GM21786 (cell line): Measurements from ENCODE around the gene RNPEP.
"Not testable (repeated sequence)": the region's sequence is repeated elsewhere in the genome, so short reads cannot be mapped to it uniquely, and the experiment has no call there.

Experiments
- ATAC-seq: cut with Tn5 transposase; IDR thresholded peaks from one replicate; pipeline ENCODE4 v1.9.1; 2021; ENCODE audit not compliant: unreplicated experiment

Gene RNPEP

DNA sequence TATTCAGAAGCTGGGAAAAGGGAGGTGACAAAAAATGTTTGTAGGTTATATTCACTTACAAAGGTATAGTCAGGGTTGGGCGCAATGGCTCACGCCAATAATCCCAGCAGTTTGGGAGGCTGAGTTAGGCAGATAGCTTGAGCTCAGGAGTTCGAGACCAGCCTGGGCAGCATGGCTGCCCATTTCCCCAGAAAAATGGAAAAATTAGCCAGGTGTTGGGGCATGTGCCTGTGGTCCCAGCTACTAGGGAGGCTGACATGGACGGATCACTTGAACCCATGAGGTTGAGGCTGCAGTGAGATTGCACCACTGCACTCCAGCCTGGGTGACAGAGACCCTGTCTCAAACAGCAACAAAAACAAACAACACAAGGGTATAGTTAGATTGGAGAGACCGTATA is 24.1 kb upstream of the RNPEP start:
- no peak for ATAC-seq

DNA sequence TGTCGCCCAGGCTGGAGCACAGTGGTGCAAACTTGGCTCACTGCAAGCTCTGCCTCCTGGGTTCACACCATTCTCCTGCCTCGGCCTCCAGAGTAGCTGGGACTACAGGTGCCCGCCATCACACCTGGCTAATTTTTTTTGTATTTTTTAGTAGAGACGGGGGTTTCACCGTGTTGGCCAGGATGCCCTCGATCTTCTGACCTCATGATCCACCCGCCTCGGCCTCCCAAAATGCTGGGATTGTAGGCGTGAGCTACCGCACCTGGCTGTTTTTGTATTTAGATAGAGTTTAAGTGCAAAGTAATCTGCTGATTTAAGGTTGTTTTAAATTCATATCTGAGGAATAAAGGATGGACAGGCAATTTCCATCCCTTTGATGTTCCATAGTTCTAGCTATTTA is 20.1 kb upstream of the RNPEP start:
- not testable (repeated sequence) for ATAC-seq

DNA sequence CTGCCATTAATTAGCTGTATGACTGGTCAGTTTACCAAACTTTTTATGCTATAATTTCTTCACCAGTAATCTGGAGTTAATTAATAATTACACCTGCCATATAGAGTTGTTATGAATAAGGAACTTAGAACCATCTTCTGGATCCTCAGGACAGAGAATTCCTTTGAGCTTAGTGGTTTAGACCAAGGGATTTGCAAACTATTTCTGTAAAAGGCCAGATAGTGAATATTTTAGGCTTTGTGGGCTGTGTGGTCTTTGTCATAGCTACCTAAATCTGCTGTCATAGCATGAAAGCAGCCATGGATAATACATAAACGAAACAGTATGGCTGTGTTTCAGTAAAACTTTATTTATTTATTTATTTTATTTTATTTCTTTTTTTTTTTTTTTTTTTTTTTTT is 18.2 kb upstream of the RNPEP start:
- ATAC-seq = no peak

DNA sequence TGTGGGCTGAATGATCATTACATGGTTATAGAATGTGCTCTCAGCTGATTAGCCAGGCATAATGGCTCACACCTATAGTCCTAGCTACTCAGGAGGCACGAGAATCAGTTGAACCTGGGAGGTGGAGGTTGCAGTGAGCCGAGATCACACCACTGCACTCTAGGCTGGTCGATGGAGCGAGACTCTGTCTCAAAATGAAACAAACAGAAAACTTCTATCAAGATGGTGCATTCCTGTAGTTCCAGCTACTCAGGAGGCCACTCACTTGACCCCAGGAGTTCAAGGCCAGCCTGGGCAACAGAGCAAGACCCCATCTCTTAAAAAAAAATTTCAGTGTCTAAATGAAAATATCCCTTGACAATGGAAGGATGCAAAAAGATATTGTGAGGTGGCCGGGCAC is 16.3 kb upstream of the RNPEP start:
- ATAC-seq = no peak

DNA sequence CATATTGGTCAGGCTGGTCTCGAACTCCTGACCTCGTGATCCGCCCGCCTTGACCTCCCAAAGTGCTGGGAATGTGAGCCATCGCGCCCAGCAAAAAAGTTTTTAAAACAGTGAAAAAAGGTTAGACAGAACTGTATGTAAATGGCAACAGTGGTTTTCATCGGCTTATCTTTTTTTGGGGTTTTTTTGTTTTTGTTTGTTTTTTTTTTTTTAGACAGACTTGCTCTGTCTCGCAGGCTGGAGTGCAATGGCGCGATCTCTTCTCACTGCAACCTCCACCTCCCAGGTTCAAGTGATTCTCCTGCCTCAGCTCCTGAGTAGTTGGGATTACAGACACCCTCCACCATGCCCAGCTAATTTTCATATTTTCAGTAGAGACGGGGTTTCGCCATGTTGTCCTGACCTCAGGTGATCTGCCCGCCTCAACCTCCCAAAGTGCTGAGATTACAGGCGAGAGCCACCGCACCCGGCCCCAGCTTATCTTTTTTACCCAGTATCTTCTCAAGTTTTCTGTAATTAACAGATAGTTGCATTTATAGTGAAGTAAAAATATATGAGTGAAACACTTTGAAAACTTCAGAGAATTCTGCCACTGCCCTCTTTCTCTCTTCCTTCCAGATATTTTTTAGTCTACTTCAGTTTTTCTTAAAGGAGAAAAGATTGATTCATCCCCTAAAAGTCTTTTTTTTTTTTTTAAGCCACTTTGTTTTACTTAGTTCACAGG is 14.1 kb upstream of the RNPEP start:
- ATAC-seq = no peak

DNA sequence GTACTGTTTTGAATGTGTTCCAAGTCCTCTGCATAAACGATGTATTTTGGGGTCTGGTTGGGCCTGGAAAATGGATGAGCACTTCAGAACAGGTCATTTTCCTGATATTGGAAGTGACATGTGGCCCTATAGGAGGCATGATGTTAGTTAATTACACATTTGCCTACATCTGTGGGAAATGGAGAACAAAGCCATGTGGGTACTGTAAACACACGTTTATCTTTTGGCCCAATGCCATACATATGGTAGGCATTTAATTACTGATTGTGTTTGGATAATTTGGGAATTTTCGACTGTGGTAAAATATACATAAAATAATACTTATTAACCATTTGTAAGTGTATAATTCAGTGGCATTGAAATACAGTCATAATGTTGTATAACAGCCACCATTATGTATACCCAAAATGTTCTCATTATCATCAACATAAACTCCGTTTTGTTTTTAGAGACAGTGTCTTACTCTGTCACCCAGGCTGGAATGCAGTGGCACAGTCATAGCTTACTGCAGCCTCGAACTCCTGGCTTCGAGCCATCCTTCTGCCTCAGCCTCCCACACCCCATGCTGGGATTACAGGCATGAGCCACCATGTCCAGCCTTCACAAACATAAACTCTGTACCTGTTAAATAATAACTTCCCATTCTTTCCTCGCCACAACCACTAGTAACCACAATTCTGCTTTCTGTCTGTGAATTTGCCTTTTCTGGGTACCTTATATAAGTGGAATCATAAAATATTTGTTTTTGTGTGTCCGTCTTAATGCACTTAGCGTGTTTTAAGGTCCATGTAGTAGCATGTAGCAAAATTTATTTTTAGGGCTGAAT is 11.9 kb upstream of the RNPEP start:
- no peak for ATAC-seq

DNA sequence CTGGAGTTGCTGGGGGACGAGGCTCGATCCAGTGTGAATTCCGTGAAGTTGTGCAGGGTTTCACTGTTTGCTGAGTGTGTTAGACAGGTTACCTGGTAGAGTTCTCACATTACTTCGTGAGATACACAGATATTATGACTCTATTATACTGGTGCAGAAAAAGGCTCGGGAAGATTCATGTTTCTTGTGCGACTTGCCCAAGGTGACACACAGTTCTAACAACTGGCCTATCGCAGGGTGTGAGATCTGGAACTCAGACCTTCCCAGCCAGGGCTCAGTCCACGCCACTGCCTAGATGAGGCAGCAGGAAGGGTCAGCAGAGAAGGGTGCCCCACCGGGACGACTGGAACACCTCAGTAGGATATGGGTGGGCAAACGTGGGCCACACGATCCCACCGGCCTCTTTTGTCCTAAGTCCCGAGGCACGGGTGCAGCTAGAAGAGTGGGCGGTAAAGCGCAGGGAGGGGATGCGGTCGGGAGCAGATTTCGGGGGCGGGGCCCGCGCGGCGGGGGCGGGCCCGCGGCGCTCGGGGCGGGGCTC is 296 bp upstream of the RNPEP start:
- ATAC-seq = peak; percentile 68

DNA sequence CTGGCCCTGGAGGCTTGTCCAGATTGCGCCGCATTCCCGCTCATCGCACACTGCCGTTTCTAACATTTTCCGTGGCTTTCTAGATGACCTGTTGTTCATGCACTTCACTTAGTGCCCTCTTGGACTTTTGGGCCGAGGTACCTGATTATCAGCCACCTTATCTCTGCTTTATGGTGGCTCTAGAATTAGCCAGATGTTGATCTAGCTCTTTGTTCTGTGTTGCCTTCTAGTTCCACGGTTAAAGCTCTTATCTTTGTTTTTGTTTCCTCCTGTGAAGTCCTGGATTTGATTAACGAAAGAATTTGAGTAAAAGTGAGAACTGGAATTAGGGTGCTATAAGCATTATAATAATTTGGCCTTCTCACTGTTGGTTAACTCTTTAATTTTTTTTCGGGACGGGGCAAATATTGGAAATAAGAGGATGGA is 945 bp downstream of the RNPEP start:
- ATAC-seq = no peak

DNA sequence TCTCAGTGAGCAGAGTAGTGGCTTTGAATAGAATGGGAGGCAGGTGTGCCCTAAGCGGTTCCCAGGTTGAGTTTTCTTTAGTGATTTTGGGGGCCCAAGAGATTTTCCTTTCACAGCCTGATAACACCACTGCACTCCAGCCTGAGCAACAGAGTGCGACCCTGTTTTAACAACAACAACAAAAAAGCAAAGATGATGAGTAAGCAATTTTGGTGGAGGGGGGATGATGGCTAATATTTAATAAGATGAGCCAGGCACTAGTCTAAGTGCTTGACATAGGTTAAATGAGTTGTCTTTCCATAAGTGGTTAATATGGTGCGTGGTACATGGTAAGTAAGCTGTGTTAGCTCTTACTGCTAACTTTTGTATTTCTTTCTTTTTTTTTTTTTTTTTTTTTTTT is 2.0 kb downstream of the RNPEP start:
- ATAC-seq = no peak

DNA sequence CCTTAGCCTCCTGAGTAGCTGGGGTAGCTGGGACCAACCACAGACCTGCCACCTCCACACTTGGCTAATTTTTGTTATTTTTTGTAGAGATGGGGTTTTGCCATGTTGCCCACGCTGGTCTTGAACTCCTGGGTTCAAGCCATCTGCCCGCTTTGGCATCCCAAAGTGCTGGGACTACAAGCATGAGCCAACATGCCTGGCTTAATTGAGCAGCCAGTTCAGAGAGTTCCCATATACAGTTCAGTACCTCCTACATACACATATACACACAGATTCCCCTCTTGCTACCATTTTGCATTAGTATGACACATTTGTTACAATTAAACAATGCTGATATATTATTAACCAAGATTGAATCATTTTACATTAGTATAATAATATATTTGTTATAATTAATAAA is 2.9 kb downstream of the RNPEP start:
- ATAC-seq = no peak

DNA sequence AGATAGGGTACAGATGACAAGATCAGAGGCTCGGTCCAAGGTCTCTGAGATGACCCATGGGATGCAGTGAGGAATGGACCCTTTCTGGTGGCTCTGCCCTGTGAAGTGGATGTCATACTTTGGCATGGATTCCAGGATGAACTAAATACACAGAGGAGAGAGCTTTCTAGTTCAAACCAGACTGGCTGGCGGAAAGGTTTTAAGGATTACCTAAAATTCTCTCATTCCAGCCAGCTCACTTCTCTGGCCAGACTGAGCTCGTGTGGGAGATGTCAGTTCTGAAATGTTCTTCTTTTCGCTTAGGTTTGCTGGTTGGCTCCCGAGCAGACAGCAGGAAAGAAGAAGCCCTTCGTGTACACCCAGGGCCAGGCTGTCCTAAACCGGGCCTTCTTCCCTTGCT is 6.2 kb downstream of the RNPEP start:
- ATAC-seq = no peak

DNA sequence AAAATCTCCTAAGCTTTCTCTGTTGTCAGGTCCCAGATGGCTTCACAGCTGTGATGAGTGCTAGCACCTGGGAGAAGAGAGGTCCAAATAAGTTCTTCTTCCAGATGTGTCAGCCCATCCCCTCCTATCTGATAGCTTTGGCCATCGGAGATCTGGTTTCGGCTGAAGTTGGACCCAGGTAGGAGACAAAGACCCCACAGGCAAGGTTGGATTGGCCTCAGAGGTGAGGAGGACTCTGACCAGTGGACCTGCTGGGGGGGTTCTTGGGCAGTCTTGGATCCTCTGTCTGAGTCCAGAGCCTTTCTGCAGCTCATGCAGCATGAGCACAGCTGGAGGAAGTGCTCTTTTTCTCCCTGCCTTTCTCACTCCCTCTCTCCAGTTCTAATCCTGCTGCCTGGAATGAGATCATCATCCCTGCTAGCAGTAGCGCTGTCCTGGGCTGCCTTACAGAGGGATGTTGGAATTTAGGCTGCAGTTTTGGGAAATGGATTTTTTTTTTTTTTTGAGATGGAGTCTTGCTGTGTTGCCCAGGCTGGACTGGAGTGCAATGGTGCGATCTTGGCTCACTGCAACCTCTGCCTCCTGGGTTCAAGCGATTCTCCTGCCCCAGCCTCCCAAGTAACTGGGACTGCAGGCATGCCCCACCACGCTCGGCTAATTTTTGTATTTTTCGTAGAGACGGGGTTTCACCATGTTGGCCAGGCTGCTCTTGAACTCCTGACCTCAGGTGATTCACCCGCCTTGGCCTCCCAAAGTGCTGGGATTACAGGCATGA is 7.1 kb downstream of the RNPEP start:
- no peak for ATAC-seq

DNA sequence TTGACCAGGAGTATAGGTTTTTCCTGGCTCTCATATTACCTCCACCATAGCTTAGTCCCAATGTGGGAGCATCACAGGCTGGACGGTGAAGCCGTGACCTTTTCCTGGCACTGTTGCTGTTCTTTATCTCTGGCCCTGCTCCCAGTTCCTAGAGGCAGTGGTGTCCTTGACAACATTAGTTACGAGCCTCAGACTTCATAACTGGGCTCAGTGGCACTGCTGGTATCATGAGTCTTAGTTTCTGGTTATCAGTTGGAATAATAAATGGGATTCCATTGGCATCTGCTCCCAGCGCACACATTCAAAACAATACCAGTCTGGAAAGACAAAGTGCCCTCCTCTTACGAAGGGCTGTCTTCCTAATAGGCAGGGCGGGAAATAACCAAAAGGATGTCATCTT is 8.0 kb downstream of the RNPEP start:
- no peak for ATAC-seq

DNA sequence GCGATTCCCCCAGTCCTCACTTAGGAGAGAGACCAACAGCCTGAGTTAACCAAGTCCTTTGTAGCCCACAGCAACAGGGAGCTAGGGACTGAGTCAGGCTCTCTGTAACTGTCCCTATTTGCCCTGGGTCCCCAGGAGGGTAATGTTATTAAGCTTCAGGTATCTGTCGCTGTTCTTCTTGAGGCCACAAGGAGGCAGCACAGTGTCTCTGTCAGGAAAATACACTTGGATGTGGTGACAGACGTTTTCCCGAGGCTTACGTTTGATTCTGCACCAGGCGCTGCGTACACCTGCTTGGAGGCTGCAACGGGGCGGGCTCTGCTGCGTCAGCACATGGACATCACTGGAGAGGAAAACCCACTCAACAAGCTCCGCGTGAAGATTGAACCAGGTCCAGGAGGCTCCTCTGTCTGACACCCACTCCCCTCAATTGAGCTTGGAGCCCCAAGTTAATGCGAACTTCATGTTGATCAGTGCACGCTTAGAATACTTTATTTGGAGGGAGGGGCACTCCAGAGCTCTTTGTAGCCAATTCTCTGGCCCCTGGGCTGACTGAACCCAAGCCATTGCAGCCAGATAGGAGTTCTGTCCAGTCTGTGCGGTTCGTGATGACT is 17.3 kb downstream of the RNPEP start:
- no peak for ATAC-seq

DNA sequence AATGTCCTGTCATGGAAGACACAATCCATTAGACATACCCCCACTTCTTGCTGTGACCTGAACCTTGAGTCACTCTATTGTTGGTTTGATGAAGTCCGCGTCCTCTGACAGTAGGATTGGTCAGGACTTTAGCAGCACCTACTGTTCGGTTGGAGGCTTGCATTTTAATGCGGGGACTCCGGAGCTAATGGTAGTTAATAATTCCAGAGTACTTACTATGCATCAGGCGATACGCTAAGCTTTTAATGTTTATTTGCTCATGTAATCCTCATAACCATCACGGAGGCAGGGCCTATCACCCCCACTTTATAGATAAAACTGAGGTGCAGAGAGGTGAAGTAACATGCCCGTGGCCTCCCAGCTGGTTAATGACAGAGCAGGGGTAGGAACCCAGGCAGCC is 20.1 kb downstream of the RNPEP start:
- no peak for ATAC-seq

DNA sequence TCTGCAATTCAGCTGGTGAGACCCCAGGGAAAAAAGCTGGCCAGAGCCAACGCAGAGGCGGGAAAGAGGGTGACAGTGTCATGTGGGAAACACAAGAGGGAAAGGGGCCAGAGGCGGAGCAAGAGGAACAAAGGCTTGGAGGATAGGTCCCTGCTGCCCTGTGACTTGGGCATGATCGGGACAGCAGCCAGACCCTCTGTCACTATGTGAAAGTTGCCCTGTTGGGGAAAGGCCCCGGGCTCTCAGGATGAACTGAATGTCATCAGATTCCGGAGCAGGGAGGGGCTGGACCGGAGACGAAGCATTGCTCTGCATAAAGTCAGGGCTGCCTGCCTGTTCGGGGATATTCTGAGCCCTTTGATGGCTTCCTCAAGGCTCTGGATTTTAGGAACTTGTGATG is 22.3 kb downstream of the RNPEP start:
- no peak for ATAC-seq

DNA sequence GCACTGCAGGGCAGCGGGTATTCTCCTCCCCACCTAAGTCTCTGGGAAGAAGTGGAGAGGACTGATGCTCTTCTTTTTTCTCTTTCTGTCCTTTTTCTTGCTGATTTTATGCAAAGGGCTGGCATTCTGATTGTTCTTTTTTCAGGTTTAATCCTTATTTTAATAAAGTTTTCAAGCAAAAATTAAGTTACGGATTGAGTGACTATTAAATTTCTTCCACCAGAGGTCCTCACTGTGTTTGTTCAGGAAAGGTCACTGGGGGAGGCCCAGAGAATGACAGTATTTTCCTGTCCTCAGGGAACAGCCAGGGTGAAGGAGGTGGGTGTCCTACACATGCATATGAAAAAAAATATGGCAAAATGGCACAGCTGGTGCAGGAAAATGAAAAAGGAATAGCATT is 23.5 kb downstream of the RNPEP start:
- ATAC-seq = no peak

DNA sequence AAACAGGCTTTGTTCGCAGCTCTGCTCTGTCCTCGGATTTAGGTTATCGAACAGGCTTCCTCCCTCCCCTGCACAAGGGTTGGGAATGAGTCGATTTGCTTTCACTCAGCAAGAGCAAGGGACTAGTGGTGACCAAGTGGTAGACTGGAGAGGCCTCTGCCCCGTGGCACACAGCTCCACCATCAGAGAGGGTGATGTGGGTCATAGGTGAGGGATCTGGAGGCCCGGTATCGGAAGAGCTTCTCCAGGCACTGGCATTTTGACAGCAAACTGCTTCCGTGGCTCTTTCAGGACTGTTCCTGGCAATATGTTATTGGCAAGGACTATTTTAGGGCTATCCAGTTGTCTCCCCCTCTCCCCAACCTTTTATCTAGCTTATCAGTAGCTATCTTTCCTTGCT is 24.9 kb downstream of the RNPEP start:
- no peak for ATAC-seq

DNA sequence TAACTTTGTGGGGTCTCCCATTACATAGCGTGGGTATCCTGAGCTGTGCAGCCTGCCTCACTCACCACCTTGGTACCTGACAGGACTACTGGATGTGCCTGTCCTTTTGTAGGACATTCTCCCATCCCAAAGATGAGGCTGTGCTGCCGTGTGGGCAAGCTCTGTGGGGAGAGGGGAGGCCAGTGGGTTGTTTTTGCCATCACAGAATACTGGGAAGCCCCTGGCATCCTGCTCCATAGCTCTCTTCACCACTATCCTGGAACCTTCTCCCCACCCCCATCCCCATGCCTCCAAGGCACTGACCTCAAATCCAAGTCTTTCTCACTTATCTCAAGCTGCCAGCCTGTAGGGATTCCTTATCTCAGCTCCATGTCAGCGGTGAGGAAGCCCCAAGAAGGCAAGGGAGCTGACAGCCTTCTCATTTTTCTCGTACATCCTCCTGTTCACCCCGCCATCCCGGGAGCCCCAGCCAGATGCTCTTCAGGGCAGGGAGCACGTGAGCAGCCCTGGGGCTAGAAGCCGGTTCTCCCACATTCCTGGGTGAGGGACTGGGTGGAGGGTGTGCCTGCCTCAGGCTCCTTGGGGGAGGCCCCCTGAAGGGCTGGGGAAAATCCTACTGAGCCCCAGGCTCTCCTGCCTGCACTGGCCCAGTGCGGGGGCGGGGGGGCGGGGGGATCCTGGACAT is 25.5 kb downstream of the RNPEP start:
- ATAC-seq = no peak

DNA sequence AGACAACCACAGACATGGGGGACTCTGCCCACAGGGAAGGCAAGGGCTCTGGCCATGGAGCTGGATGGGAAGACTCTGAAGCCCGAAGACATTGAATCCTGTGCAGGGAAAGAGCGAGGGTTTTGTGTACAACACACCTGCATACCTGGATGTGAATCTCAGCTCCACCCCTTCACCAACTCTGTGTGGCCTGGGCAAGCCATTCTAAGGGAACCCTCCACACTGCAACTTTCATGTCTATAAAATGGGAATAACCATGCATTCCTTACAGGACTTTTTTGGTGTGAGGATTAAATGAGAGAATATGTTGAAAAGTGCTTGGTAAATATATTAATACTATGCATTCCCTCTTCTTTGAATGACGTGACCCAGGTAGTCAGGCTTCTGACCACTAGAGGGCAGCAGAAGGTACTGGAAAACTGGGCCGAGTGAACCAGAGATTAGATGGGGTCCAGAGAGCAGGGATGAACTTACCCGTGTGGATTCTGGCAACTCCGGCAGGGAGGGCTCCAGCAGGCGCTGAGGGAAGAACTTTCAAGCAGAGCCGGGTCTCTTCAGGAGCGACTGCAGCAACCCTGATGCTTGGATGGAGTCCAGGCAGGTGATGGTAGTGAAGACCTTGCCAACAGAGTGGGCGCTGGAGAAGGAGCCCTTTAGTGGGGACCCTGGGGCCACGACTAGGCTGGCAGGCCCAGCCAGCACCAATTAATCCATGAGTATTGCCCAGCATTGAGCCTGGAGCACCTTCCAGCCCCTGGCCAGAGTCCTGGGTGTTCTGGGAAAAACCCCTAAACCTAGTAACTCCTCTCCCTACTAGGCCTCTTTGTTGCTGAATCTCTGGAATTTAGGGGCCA is 27.1 kb downstream of the RNPEP start:
- ATAC-seq = peak; percentile 44
